SU-DHL-6 (cell line): ENCODE measurements around the gene DSG4.

Experiments used
- H2AFZ ChIP-seq: fragments of 200-600 bp; sonication (generic); 2 replicates; pipeline ENCODE4 v1.6.1; 2014; ENCODE audit warnings: low read depth, mild to moderate bottlenecking, moderate library complexity, mixed read lengths, antibody characterized with exemption, low read length; ENCODE audit not compliant: severe bottlenecking
- H3F3A ChIP-seq: fragments of 200-600 bp; shearing (Covaris generic); 2 replicates; pipeline ENCODE4 v1.6.0; 2016; ENCODE audit warnings: antibody characterized with exemption, mild to moderate bottlenecking; ENCODE audit not compliant: insufficient read depth
- H3K27ac ChIP-seq: fragments of 200-600 bp; sonication (generic); 2 replicates; pipeline ENCODE4 v1.5.1; 2016; ENCODE audit warnings: low read depth, mild to moderate bottlenecking, low read length, moderate library complexity, mixed read lengths
- H3K27me3 ChIP-seq: fragments of 200-600 bp; sonication (generic), shearing (Covaris generic); 2 replicates; pipeline ENCODE4 v1.6.0; 2014; ENCODE audit warnings: mild to moderate bottlenecking, low read length
- H3K36me3 ChIP-seq: fragments of 200-600 bp; sonication (generic); 2 replicates; pipeline ENCODE4 v1.6.1; 2014; ENCODE audit warnings: mild to moderate bottlenecking, low read length, mixed read lengths
- H3K4me2 ChIP-seq: fragments of 300-600, 200-600 bp; shearing (Covaris generic), sonication (generic); 2 replicates; pipeline ENCODE4 v1.6.0; 2014; ENCODE audit warnings: low read length, low read depth, mild to moderate bottlenecking; ENCODE audit not compliant: poor library complexity, severe bottlenecking
- H3K4me3 ChIP-seq: fragments of 200-600 bp; sonication (generic); 2 replicates; pipeline ENCODE4 v1.5.1; 2014; ENCODE audit warnings: antibody characterized with exemption, low read length, mild to moderate bottlenecking, mixed read lengths; ENCODE audit not compliant: insufficient read depth, poor library complexity, severe bottlenecking
- H3K79me2 ChIP-seq: fragments of 200-600 bp; sonication (generic); 2 replicates; pipeline ENCODE4 v1.6.1; 2014; ENCODE audit warnings: mild to moderate bottlenecking, low read length, moderate library complexity; ENCODE audit not compliant: insufficient read depth
- H3K9ac ChIP-seq: fragments of 200-600 bp; sonication (generic); 2 replicates; pipeline ENCODE4 v1.7.0; 2014; ENCODE audit warnings: mild to moderate bottlenecking, low read length
- H3K9me2 ChIP-seq: fragments of 200-600 bp; sonication (generic); replicated peaks from 2 replicates; pipeline ENCODE4 v1.6.1; 2014; ENCODE audit warnings: low read length; ENCODE audit not compliant: insufficient read depth
- H3K9me3 ChIP-seq: fragments of 200-600 bp; sonication (generic); 2 replicates; pipeline ENCODE4 v1.6.1; 2014; ENCODE audit warnings: low read length, mixed read lengths; ENCODE audit not compliant: insufficient read depth
- H4K20me1 ChIP-seq: fragments of 200-600 bp; sonication (generic); 2 replicates; pipeline ENCODE4 v1.6.1; 2014; ENCODE audit warnings: low read depth, mild to moderate bottlenecking, antibody characterized with exemption, low read length, moderate library complexity, mixed read lengths
- EZH2phosphoT487 ChIP-seq: fragments of 200-600 bp; sonication (generic), shearing (Covaris generic); conservative IDR thresholded peaks from 2 replicates; pipeline ENCODE4 v1.6.1; 2018; ENCODE audit warnings: mild to moderate bottlenecking, antibody characterized with exemption, low read length, moderate library complexity, mixed read lengths
- TF ChIP-seq, protein P1 (sequence below): fragments of 200-600 bp; sonication (generic); IDR thresholded peaks from one replicate; pipeline ENCODE4 v1.5.1; 2017; ENCODE audit warnings: antibody characterized with exemption, mild to moderate bottlenecking, low read length, moderate library complexity; ENCODE audit not compliant: insufficient read depth, poor library complexity, severe bottlenecking

DSG4 gene

DNA sequence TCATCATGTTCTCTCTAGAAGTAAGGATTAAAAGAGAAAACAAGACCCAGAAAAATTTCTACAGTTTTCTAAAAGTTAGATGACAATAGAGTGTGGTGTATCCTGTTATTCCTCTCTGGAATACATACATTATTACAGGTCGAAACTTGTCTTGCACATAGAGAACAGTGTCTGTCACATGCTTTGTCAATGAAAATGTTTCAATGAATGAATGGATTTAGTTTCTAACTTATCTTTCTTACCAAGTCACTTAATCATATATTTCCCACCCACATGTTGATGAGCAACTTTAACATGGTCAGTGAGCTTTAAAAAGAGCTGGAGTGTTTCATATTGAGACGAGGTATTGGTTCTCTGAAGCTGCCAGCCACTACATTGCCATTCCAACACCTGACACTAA, 4.3 kb downstream of the DSG4 start:
- no peaks in the 10 kb centered on the region for H4K20me1 ChIP-seq
- no peaks in the 10 kb centered on the region for H3K36me3 ChIP-seq
- H3F3A ChIP-seq: no peaks in the 10 kb centered on the region
- no peak overlapping the region for H3K4me3 ChIP-seq
- no peak overlapping the region for H2AFZ ChIP-seq
- H3K9me3 ChIP-seq: no peaks in the 10 kb centered on the region
- no peaks in the 10 kb centered on the region for H3K27me3 ChIP-seq
- H3K27ac ChIP-seq: no peak overlapping the region
- H3K9me2 ChIP-seq: no peaks in the 10 kb centered on the region
- no peaks in the 10 kb centered on the region for H3K79me2 ChIP-seq
- H3K4me2 ChIP-seq: no peak overlapping the region
- no peak for TF ChIP-seq EZH2phosphoT487
- TF ChIP-seq, protein P1, sequence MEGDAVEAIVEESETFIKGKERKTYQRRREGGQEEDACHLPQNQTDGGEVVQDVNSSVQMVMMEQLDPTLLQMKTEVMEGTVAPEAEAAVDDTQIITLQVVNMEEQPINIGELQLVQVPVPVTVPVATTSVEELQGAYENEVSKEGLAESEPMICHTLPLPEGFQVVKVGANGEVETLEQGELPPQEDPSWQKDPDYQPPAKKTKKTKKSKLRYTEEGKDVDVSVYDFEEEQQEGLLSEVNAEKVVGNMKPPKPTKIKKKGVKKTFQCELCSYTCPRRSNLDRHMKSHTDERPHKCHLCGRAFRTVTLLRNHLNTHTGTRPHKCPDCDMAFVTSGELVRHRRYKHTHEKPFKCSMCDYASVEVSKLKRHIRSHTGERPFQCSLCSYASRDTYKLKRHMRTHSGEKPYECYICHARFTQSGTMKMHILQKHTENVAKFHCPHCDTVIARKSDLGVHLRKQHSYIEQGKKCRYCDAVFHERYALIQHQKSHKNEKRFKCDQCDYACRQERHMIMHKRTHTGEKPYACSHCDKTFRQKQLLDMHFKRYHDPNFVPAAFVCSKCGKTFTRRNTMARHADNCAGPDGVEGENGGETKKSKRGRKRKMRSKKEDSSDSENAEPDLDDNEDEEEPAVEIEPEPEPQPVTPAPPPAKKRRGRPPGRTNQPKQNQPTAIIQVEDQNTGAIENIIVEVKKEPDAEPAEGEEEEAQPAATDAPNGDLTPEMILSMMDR: no peak
- no peak overlapping the region for H3K9ac ChIP-seq

DNA sequence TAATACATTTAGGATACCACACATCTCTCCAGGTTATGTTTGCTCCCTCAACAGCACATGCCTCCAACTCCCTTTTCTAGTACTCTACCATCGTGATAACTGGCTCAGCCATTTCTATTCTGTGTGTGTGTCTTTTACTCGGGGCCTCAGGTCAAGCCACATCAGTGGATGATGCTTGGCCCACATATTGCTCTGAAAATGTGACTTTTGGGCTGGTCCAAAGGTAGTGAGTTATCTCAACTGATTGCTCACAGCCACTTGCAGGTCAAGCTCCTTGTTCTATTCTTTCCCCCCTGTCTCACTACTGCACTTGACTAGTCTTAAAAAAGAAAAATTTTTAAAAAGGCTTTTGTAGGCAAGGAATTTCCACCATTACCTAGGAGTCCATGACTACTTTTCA, 5.5 kb downstream of the DSG4 start:
- no peak overlapping the region for H2AFZ ChIP-seq
- no peaks in the 10 kb centered on the region for H3K9me3 ChIP-seq
- no peak overlapping the region for H3K4me3 ChIP-seq
- no peaks in the 10 kb centered on the region for H3F3A ChIP-seq
- H4K20me1 ChIP-seq: no peaks in the 10 kb centered on the region
- H3K36me3 ChIP-seq: no peaks in the 10 kb centered on the region
- no peak overlapping the region for H3K4me2 ChIP-seq
- H3K27ac ChIP-seq: no peak overlapping the region
- H3K79me2 ChIP-seq: no peaks in the 10 kb centered on the region
- H3K9ac ChIP-seq: no peak overlapping the region
- TF ChIP-seq, protein P1: no peak
- no peak for TF ChIP-seq EZH2phosphoT487
- no peaks in the 10 kb centered on the region for H3K9me2 ChIP-seq
- H3K27me3 ChIP-seq: no peaks in the 10 kb centered on the region

DNA sequence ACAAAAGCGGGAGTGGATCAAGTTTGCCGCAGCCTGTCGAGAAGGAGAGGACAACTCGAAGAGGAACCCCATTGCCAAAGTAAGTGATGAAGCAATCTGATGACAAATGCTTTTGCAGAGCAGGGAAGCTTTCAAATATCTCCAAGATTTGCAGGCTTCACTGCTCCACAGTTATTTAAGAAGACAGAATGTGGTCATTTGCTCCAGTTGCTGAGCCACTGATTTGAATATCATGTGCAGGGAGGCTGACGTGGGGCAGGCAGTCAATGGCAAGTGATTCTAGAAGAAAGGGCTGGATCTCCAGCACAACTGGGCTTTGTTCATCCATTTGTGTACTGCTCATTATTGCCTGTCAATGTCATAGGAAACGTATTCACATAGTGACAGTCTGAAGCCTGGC, 10.2 kb downstream of the DSG4 start:
- no peaks in the 10 kb centered on the region for H3K79me2 ChIP-seq
- no peaks in the 10 kb centered on the region for H3F3A ChIP-seq

More for the DNA sequence above, 10.2 kb downstream of the DSG4 start:
- no peak for TF ChIP-seq EZH2phosphoT487
- TF ChIP-seq, protein P1: no peak
- no peaks in the 10 kb centered on the region for H3K9me2 ChIP-seq
- H3K27me3 ChIP-seq: no peaks in the 10 kb centered on the region
- no peak overlapping the region for H3K4me2 ChIP-seq
- H2AFZ ChIP-seq: no peak overlapping the region
- no peak overlapping the region for H3K4me3 ChIP-seq
- no peaks in the 10 kb centered on the region for H4K20me1 ChIP-seq
- H3K9ac ChIP-seq: no peak overlapping the region
- H3K27ac ChIP-seq: no peak overlapping the region
- 0 out of 2 replicates have a peak, but pooled peaks cover 2% of the 10 kb centered on the region for H3K9me3 ChIP-seq
- H3K36me3 ChIP-seq: no peaks in the 10 kb centered on the region
